GM23248 (cell line): Measurements from ENCODE around the gene METTL25B. TPM values are rescaled to one million over a fixed set of nuclear protein-coding genes. Genes with fewer than 3 reads are reported as not detected.

Experiments used
- DNase-seq: peaks from one replicate; pipeline ENCODE4 v3.0.0-alpha.2; 2015
- H2AFZ ChIP-seq: fragments of 200-600 bp; sonication (generic); 2 replicates; pipeline ENCODE4 v1.6.1; 2016; ENCODE audit warnings: antibody characterized with exemption
- H3F3A ChIP-seq: fragments of 200-600 bp; sonication (generic); 2 replicates; pipeline ENCODE4 v1.6.1; 2016; ENCODE audit warnings: mild to moderate bottlenecking, antibody characterized with exemption, mixed run types; ENCODE audit not compliant: insufficient read depth
- H3K27ac ChIP-seq: fragments of 200-600 bp; sonication (generic); 2 replicates; pipeline ENCODE4 v1.5.1; 2016; ENCODE audit warnings: mild to moderate bottlenecking
- H3K27me3 ChIP-seq: fragments of 200-600 bp; sonication (generic); replicated peaks from 2 replicates; pipeline ENCODE4 v1.6.1; 2016; ENCODE audit warnings: mild to moderate bottlenecking; ENCODE audit not compliant: insufficient read depth
- H3K36me3 ChIP-seq: fragments of 200-600 bp; sonication (generic); 2 replicates; pipeline ENCODE4 v1.6.1; 2016; ENCODE audit warnings: low read depth, mild to moderate bottlenecking
- H3K4me1 ChIP-seq: fragments of 200-600 bp; sonication (generic); 2 replicates; pipeline ENCODE4 v1.6.1; 2016; ENCODE audit warnings: mild to moderate bottlenecking; ENCODE audit not compliant: insufficient read depth
- H3K4me2 ChIP-seq: fragments of 200-600 bp; sonication (generic); one replicate; pipeline ENCODE4 v1.6.1; 2016; ENCODE audit warnings: mild to moderate bottlenecking; ENCODE audit not compliant: unreplicated experiment
- H3K4me3 ChIP-seq: fragments of 200-600 bp; sonication (generic); 2 replicates; pipeline ENCODE4 v1.5.1; 2016; ENCODE audit warnings: mild to moderate bottlenecking
- H3K79me2 ChIP-seq: fragments of 200-600 bp; sonication (generic); 2 replicates; pipeline ENCODE4 v1.6.1; 2016; ENCODE audit warnings: mild to moderate bottlenecking; ENCODE audit not compliant: insufficient read depth
- H3K9ac ChIP-seq: fragments of 200-600 bp; sonication (generic); 2 replicates; pipeline ENCODE4 v1.6.1; 2016; ENCODE audit warnings: mild to moderate bottlenecking
- H3K9me2 ChIP-seq: fragments of 200-600 bp; sonication (generic); 2 replicates; pipeline ENCODE4 v1.6.1; 2016; ENCODE audit warnings: mixed run types, mild to moderate bottlenecking, moderate library complexity; ENCODE audit not compliant: insufficient read depth
- H3K9me3 ChIP-seq: fragments of 200-600 bp; sonication (generic); one replicate; pipeline ENCODE4 v1.6.1; 2017; ENCODE audit warnings: low read depth
- H4K20me1 ChIP-seq: fragments of 200-600 bp; sonication (generic); 2 replicates; pipeline ENCODE4 v1.6.0; 2016; ENCODE audit not compliant: insufficient read depth
- EZH2 ChIP-seq: fragments of 200-600 bp; sonication (generic); IDR thresholded peaks from 2 replicates; pipeline ENCODE4 v1.6.1; 2018; ENCODE audit warnings: antibody characterized with exemption, mild to moderate bottlenecking; ENCODE audit not compliant: insufficient read depth, poor library complexity, severe bottlenecking
- EZH2phosphoT487 ChIP-seq: fragments of 200-600 bp; sonication (generic); IDR thresholded peaks from 2 replicates; pipeline ENCODE4 v1.6.1; 2018; ENCODE audit warnings: antibody characterized with exemption, moderate library complexity, mild to moderate bottlenecking, low read depth; ENCODE audit not compliant: insufficient read depth
- WGBS, 2 experiments: methylation state at CpG; one replicate each; pipeline ENCODE4 v1.1.6; 2015 to 2017; ENCODE audit warnings: low lambda C conversion rate in 2 of 2, low coverage in 1 of 2; ENCODE audit errors: missing lambda C conversion rate in 2 of 2; 5-methylcytosine and 5-hydroxymethylcytosine counted together
- in situ Hi-C: fragments of 300-500 bp; cut with MboI; formaldehyde crosslinking; loops from 2 replicates; pipeline ENCODE4 v1.15.0; 2020
- polyA plus RNA-seq: library from polyadenylated mRNA; unstranded; fragments of >200 nt; fragmentation: Nextera tagmentation; extraction: Ambion mirVana; gene quantifications from 2 replicates; pipeline ENCODE4 v1.2.1, GENCODE V29; 2016
- total RNA-seq: library from RNA; depleted of rRNA; stranded (reverse); fragments of >200 nt; shearing (Covaris generic); gene quantifications from 2 replicates; pipeline ENCODE4 v1.2.3, GENCODE V29; 2014

The METTL25B gene
- total and polyA plus RNA-seq, 2 experiments from 2014 or later, result 4.5 to 7.4 TPM

DNA sequence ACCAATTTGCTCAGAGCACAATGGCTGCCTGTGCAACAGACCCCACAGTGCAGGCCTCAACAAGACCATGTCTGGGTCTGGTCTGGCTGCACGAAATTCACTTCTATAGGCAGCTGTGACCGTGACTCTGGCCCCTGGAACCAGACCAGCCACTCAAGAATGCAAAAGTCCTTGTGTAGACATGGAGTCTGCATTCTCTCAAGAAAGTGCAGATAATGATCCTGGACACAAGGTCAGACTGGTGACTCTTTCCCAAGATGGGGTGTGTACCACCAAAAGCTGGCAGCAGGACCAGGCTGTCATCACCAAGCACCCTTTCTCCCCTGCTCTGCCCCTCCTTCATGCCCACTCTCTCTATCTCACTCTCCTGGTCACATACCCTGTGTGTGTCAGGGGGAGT, 7.1 kb upstream of the METTL25B start:
- Histone ChIP-seq H3K4me2 (no peak overlapping the region), H3K27me3 (no peaks in the 10 kb centered on the region), H3K36me3 (peaks cover 29% of the 10 kb centered on the region; the same call in 1 of the 2 replicates), H3K4me1 (peaks cover 12% of the 10 kb centered on the region; the same call in 1 of the 2 replicates), H3K27ac (no peak overlapping the region), H3K9me2 (no peaks in the 10 kb centered on the region), H3K9ac (no peak overlapping the region), H2AFZ (no peak overlapping the region), H3F3A (peaks cover 5% of the 10 kb centered on the region; the same call in 1 of the 2 replicates), H3K9me3 (no peaks in the 10 kb centered on the region), H4K20me1 (no peaks in the 10 kb centered on the region), H3K4me3 (no peak overlapping the region), H3K79me2 (peaks cover 48% of the 10 kb centered on the region)
- WGBS, 2 experiments, result 71 to 80% methylated on average over 2 of the region's 2 CpGs
- in situ Hi-C loops, result no loop called here
- no peak for TF ChIP-seq EZH2
- no peak for TF ChIP-seq EZH2phosphoT487
- no peak for DNase-seq

DNA sequence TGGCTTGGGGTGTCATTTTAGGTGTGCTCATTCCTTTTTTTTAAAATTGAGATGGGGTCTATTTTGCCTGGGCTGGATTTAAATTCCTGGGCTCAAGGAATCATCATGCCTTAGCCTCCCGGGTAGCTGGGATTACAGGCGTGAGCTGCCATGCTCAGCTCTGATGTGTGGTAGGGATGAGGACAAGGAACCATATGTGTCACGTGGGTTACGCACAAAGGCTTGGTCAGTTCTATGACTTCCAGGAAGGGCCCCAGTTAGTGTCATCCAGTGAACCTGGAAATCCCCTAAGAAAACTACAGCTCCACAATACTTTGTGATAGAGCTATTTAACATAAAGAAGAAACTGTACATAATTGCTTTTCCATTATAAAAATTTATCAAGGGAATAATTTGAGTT, 6.7 kb upstream of the METTL25B start:
- no peak overlapping the region for H2AFZ ChIP-seq
- peaks cover 9% of the 10 kb centered on the region; the same call in 1 of the 2 replicates for H3F3A ChIP-seq
- H3K27ac ChIP-seq, result no peak overlapping the region
- H3K4me2 ChIP-seq, result no peak overlapping the region
- peaks cover 29% of the 10 kb centered on the region; the same call in 1 of the 2 replicates for H3K36me3 ChIP-seq
- no peak overlapping the region for H3K9ac ChIP-seq
- no peak for DNase-seq
- peaks cover 52% of the 10 kb centered on the region for H3K79me2 ChIP-seq
- H3K4me3 ChIP-seq, result no peak overlapping the region
- H3K9me3 ChIP-seq, result no peaks in the 10 kb centered on the region
- no peaks in the 10 kb centered on the region for H3K27me3 ChIP-seq
- in situ Hi-C loops, result no loop called here
- H3K9me2 ChIP-seq, result no peaks in the 10 kb centered on the region
- TF ChIP-seq EZH2phosphoT487, result no peak
- TF ChIP-seq EZH2, result no peak
- H3K4me1 ChIP-seq, result peaks cover 16% of the 10 kb centered on the region; the same call in 1 of the 2 replicates
- 81% methylated on average over 4 of the region's 4 CpGs for WGBS, 2 experiments
- H4K20me1 ChIP-seq, result no peaks in the 10 kb centered on the region

GRCh38 chr1:156725683-156726280, 2.5 kb upstream of the METTL25B start:
- H3K4me3 ChIP-seq, result peak overlapping the region; percentile 99
- peak overlapping the region; percentile 98 for H3K4me2 ChIP-seq
- H3F3A ChIP-seq, result peaks cover 6% of the 10 kb centered on the region; the same call in 1 of the 2 replicates
- H3K27ac ChIP-seq, result 0 out of 2 replicates have a peak overlapping the region, but pooled peaks have one; percentile 1
- H3K27me3 ChIP-seq, result no peaks in the 10 kb centered on the region
- H3K9ac ChIP-seq, result peak overlapping the region; percentile 53
- H3K9me2 ChIP-seq, result no peaks in the 10 kb centered on the region
- TF ChIP-seq EZH2 (no peak), EZH2phosphoT487 (no peak)
- peaks cover 29% of the 10 kb centered on the region; the same call in 1 of the 2 replicates for H3K36me3 ChIP-seq
- H2AFZ ChIP-seq, result no peak overlapping the region
- peaks cover 84% of the 10 kb centered on the region for H3K79me2 ChIP-seq
- peaks cover 29% of the 10 kb centered on the region for H3K4me1 ChIP-seq
- 9 to 10% methylated on average over 18 of the region's 18 CpGs for WGBS, 2 experiments
- no peaks in the 10 kb centered on the region for H4K20me1 ChIP-seq
- no peaks in the 10 kb centered on the region for H3K9me3 ChIP-seq
- DNase-seq, result peak; percentile 89
- in situ Hi-C loops, result no loop called here

GRCh38 chr1:156726549-156727226, 1.6 kb upstream of the METTL25B start:
- peaks cover 29% of the 10 kb centered on the region for H3K4me1 ChIP-seq
- H3K27me3 ChIP-seq, result no peaks in the 10 kb centered on the region
- H3K4me2 ChIP-seq, result peak overlapping the region; percentile 98
- 25 to 26% methylated on average over 15 of the region's 15 CpGs for WGBS, 2 experiments
- H3K9ac ChIP-seq, result peak overlapping the region; percentile 99
- no peaks in the 10 kb centered on the region for H3K9me2 ChIP-seq
- peaks cover 78% of the 10 kb centered on the region for H3K79me2 ChIP-seq
- no peaks in the 10 kb centered on the region for H4K20me1 ChIP-seq
- TF ChIP-seq EZH2phosphoT487 (no peak), EZH2 (no peak)
- 0 out of 2 replicates have a peak overlapping the region, but pooled peaks have one; percentile 1 for H3K27ac ChIP-seq
- peaks cover 6% of the 10 kb centered on the region; the same call in 1 of the 2 replicates for H3F3A ChIP-seq
- peaks cover 25% of the 10 kb centered on the region; the same call in 1 of the 2 replicates for H3K36me3 ChIP-seq
- peak overlapping the region; percentile 99 for H3K4me3 ChIP-seq
- peak; percentile 87 for DNase-seq
- in situ Hi-C loops, result no loop called here
- H2AFZ ChIP-seq, result no peak overlapping the region
- no peaks in the 10 kb centered on the region for H3K9me3 ChIP-seq
